Measurements from ENCODE around the gene NPC2. TPM values are rescaled to one million over a fixed set of nuclear protein-coding genes. Genes with fewer than 3 reads are reported as not detected.
A peak's percentile ranks its signal among the peaks of the same experiment; 100 is the strongest.
"Not testable (repeated sequence)": the region's sequence is repeated elsewhere in the genome, so short reads cannot be mapped to it uniquely, and the experiment has no call there.

Gene NPC2
- total RNA-seq = 33.1 TPM
- 100 to 1,000 TPM in 3 of 4 donors, 10 to 100 TPM in 1; 87.0 to 144 (median 108) TPM for polyA plus RNA-seq

DNA sequence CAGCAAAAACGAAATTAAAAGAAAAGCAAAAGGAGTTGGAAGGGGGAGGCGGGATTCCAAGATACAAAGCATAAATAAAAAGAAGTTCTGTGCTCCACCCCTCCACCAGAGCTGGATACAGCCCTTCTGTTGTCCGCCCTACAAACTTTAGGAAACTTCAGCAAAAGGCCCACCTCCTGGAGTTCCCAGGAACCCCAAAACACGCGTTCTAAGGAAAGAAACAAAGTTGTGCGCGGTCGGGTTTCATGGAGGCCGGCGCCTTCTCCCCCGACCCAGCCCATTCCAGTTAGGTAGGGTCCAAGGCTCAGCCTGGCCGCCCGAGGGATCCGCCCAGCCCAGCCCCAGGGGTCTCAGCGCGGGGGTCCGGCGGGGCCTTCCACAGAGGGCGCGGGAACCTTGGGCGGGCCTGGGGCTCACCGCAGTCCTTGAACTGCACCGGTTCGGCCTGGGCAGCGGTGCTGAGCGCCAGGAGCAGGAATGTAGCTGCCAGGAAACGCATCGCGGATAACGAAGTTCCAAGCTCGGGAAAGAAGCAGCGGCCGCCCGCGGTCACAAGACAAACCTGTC, at the start of gene NPC2:
Gene NPC2, minus strand, starts transcription at position 530 of the 567 bp plus-strand sequence. Its CDS starts 31 bp downstream, at position 499.
- H3K36me3 ChIP-seq (ENCODE audit: control insufficient read depth, insufficient read depth, low read length) = peaks cover 2% of the 10 kb centered on the region
- peak within 1 kb of the TSS; percentile 86 for H3K4me3 ChIP-seq (ENCODE audit: low read depth, low read length)
- no peaks in the 10 kb centered on the region for H3K27me3 ChIP-seq (ENCODE audit: control insufficient read depth, insufficient read depth, low read length)
- ATAC-seq (ENCODE audit: low read depth in 2 of 2) = no peak
- peaks cover 48% of the 10 kb centered on the region for H3K4me1 ChIP-seq (ENCODE audit: control insufficient read depth, insufficient read depth, low read length, poor library complexity, severe bottlenecking)
- no peaks in the 10 kb centered on the region for H3K9me3 ChIP-seq (ENCODE audit: control insufficient read depth in 2 of 2, low read length in 2 of 2)
- Mint-ChIP-seq H3K4me3 (no peak within 1 kb of the TSS), H3K27me3 (no peaks in the 10 kb centered on the region), H3K27ac (peak within 1 kb of the TSS in 2 of 3 donors; percentile 92 to 98), H3K9me3 (no peaks in the 10 kb centered on the region), H3K4me1 (peaks cover 0 to 40% (median 24%) of the 10 kb centered on the region in 4 donors), H3K36me3 (peaks cover 6% of the 10 kb centered on the region)
- peak within 1 kb of the TSS; percentile 78 for H3K27ac ChIP-seq (ENCODE audit: insufficient read depth, low read length, poor library complexity, severe bottlenecking)
- DNase-seq = peak in 1 of 3 donors; percentile 20

DNA sequence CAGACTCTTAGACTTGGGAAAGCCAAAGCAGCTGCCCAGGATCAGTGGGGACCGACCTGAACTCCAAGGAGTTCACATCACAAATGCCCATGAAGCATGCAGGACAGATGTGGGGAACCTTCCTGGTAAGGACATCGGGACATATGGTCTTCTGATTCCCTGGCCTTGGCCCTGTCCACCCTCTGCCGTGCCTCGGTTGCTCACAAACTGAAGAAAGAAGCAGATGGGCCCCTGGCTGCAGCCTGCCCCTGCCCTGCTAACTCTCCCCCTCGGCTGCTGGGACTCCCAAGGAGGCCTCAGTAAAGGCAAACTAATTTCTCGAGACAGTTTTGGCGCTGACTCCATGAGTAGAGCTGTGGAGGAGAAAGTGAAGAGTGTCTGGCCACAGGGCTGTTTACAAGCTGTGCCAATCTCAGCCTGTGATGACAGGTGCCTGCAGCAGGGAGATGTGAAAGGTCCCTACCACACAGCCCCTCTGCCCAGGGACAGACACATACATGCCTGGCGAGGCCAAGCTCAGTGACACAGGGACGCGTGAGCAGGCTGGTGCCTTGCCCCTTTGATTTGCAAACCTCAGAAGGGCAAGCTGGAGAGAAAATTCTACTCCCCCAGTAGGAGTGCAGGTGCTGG, 49.1 kb upstream of the NPC2 start:
- Mint-ChIP-seq H3K9me3 (no peaks in the 10 kb centered on the region), H3K27me3 (peaks cover 6% of the 10 kb centered on the region), H3K36me3 (no peaks in the 10 kb centered on the region), H3K27ac (no peak overlapping the region), H3K4me3 (no peak overlapping the region), H3K4me1 (no peaks in the 10 kb centered on the region)
- H3K4me1 ChIP-seq (ENCODE audit: control insufficient read depth, insufficient read depth, low read length, poor library complexity, severe bottlenecking) = no peaks in the 10 kb centered on the region
- H3K27ac ChIP-seq (ENCODE audit: insufficient read depth, low read length, poor library complexity, severe bottlenecking) = no peak overlapping the region
- no peaks in the 10 kb centered on the region for H3K9me3 ChIP-seq (ENCODE audit: control insufficient read depth in 2 of 2, low read length in 2 of 2)
- H3K27me3 ChIP-seq (ENCODE audit: control insufficient read depth, insufficient read depth, low read length) = no peaks in the 10 kb centered on the region
- DNase-seq (no peak), ATAC-seq (ENCODE audit: low read depth in 2 of 2) (no peak)
- no peak overlapping the region for H3K4me3 ChIP-seq (ENCODE audit: low read depth, low read length)
- no peaks in the 10 kb centered on the region for H3K36me3 ChIP-seq (ENCODE audit: control insufficient read depth, insufficient read depth, low read length)

DNA sequence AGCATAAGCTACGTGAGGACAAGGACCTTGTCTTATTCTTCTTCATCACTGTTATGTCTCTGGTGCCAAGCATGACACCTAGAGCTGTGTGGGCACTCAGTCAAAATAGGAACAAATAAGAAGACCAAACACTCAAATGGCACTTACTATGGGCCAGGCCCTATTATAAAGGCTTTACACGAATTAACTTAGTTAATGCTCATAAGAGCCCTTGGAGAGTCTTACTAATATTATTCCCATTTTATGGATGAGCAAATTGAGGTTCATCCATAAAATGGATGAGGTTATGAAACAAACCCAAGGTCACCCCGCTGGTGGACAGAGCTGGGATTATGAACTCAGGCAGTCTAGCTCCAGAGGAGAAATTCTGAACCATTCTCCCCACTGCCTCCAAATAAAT, 48.1 kb upstream of the NPC2 start:
- DNase-seq = no peak
- H3K9me3 ChIP-seq (ENCODE audit: control insufficient read depth in 2 of 2, low read length in 2 of 2) = no peaks in the 10 kb centered on the region
- H3K27me3 ChIP-seq (ENCODE audit: control insufficient read depth, insufficient read depth, low read length) = no peaks in the 10 kb centered on the region
- no peaks in the 10 kb centered on the region for H3K36me3 ChIP-seq (ENCODE audit: control insufficient read depth, insufficient read depth, low read length)
- no peak overlapping the region for H3K27ac ChIP-seq (ENCODE audit: insufficient read depth, low read length, poor library complexity, severe bottlenecking)
- no peak overlapping the region for H3K4me3 ChIP-seq (ENCODE audit: low read depth, low read length)
- Mint-ChIP-seq H3K36me3 (no peaks in the 10 kb centered on the region), H3K9me3 (no peaks in the 10 kb centered on the region), H3K4me3 (no peak overlapping the region), H3K27ac (no peak overlapping the region), H3K27me3 (peaks cover 6% of the 10 kb centered on the region), H3K4me1 (no peaks in the 10 kb centered on the region)
- H3K4me1 ChIP-seq (ENCODE audit: control insufficient read depth, insufficient read depth, low read length, poor library complexity, severe bottlenecking) = no peaks in the 10 kb centered on the region
- no peak for ATAC-seq (ENCODE audit: low read depth in 2 of 2)

DNA sequence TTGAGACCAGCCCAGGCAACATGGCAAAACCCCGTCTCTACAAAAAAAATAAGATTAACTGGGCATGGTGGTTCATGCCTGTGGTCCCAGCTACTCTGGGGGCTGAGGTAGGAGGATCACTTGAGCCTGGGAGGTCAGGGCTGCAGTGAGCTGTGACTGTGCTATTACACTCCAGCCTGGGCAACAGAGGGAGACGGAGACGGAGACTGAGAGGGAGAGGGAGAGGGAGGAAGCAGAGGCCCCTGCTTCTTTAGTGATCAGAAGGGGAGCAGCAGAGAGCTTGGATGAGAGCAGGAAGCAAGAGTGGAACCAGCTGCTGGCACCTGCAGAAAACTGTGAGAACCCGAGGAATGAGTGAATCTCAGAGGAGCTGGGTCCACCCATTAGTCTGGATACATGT, 46.4 kb upstream of the NPC2 start:
- no peak for DNase-seq

DNA sequence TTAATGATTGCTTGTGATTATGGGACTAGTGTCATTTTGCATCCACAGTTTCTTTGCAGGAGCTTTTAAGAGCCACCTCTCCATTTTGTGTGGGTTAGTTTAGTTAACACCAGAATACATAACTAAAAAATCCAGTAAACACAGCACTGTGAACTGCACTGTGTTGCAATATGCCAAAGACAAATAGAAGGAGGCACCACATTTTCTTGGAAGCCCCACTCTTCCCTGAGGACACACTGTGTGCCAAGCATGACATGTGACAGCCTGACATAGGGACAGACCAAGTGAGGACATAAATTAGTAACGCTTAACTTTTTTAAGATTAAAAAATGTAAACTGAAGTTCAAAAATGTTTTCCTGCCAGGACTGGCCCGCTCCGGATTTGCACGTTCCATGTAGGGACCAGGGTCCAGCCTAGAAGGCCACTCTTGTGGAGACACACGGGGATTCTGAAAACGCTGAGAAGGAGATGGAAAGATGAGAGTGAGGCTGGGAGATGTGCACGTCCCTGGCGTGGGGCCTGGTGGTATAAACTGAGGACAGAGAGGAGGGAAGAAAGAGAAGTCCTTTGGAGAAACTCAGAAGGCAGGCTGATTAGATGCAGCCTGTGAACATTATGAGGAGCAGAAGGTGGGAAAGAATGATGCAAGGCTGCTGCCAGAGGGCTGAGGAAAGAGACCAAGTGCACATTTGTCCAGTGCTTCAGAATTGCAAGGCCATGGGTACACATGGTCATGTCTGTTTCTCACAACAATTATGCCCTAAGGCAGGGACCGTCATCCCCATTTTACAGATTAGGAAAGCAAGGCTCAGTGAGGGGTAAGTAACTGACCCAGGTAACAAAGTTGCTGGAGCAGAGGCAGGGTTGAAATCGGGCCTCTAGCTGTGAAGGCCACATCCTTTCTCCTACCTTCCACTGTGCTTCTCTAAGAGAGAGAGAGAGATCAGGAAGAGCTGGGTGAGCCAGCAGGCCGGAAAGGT, 45.6 kb upstream of the NPC2 start:
- H3K36me3 Mint-ChIP-seq = no peaks in the 10 kb centered on the region
- H3K27me3 Mint-ChIP-seq = no peaks in the 10 kb centered on the region
- Histone ChIP-seq H3K27me3 (ENCODE audit: control insufficient read depth, insufficient read depth, low read length) (no peaks in the 10 kb centered on the region), H3K27ac (ENCODE audit: insufficient read depth, low read length, poor library complexity, severe bottlenecking) (no peak overlapping the region), H3K4me3 (ENCODE audit: low read depth, low read length) (no peak overlapping the region), H3K36me3 (ENCODE audit: control insufficient read depth, insufficient read depth, low read length) (no peaks in the 10 kb centered on the region), H3K9me3 (ENCODE audit: control insufficient read depth in 2 of 2, low read length in 2 of 2) (no peaks in the 10 kb centered on the region), H3K4me1 (ENCODE audit: control insufficient read depth, insufficient read depth, low read length, poor library complexity, severe bottlenecking) (no peaks in the 10 kb centered on the region)
- H3K4me3 Mint-ChIP-seq = no peak overlapping the region
- H3K27ac Mint-ChIP-seq = peak overlapping the region in 1 of 3 donors; percentile 40
- H3K9me3 Mint-ChIP-seq = no peaks in the 10 kb centered on the region
- peaks cover 0 to under 1% (median 0%) of the 10 kb centered on the region in 4 donors for H3K4me1 Mint-ChIP-seq
- DNase-seq (no peak), ATAC-seq (ENCODE audit: low read depth in 2 of 2) (no peak)

More for the DNA sequence above, 46.4 kb upstream of the NPC2 start:
- Mint-ChIP-seq H3K27me3 (peaks cover under 1% of the 10 kb centered on the region), H3K4me3 (no peak overlapping the region), H3K36me3 (no peaks in the 10 kb centered on the region), H3K9me3 (no peaks in the 10 kb centered on the region), H3K4me1 (no peaks in the 10 kb centered on the region), H3K27ac (no peak overlapping the region)
- no peak for ATAC-seq (ENCODE audit: low read depth in 2 of 2)
- H3K4me1 ChIP-seq (ENCODE audit: control insufficient read depth, insufficient read depth, low read length, poor library complexity, severe bottlenecking) = no peaks in the 10 kb centered on the region
- no peak overlapping the region for H3K27ac ChIP-seq (ENCODE audit: insufficient read depth, low read length, poor library complexity, severe bottlenecking)
- no peaks in the 10 kb centered on the region for H3K36me3 ChIP-seq (ENCODE audit: control insufficient read depth, insufficient read depth, low read length)
- no peaks in the 10 kb centered on the region for H3K9me3 ChIP-seq (ENCODE audit: control insufficient read depth in 2 of 2, low read length in 2 of 2)
- H3K27me3 ChIP-seq (ENCODE audit: control insufficient read depth, insufficient read depth, low read length) = no peaks in the 10 kb centered on the region
- no peak overlapping the region for H3K4me3 ChIP-seq (ENCODE audit: low read depth, low read length)

DNA sequence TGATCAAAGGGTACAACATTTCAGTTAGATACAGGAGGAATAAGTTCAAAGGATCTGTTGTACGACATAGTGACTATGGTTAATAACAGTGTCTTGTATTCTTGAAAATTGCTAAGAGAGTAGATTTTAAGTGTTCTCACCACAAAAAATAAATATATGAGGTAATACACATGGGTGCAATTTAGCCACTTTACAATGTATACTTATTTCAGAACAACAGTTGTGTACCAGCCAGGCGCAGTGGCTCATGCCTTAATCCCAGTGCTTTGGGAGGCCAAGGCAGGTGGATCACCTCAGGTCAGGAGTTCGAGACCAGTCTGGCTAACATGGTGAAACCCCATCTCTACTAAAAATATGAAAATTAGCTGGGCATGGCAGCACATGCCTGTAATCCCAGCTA, 43.2 kb upstream of the NPC2 start:
- not testable (repeated sequence) for H3K4me1 Mint-ChIP-seq; H3K4me3 ChIP-seq (ENCODE audit: low read depth, low read length); H3K27ac ChIP-seq (ENCODE audit: insufficient read depth, low read length, poor library complexity, severe bottlenecking); H3K27me3 ChIP-seq (ENCODE audit: control insufficient read depth, insufficient read depth, low read length); DNase-seq; H3K36me3 Mint-ChIP-seq; H3K27ac Mint-ChIP-seq; H3K9me3 ChIP-seq (ENCODE audit: control insufficient read depth in 2 of 2, low read length in 2 of 2); H3K4me3 Mint-ChIP-seq; ATAC-seq (ENCODE audit: low read depth in 2 of 2); H3K36me3 ChIP-seq (ENCODE audit: control insufficient read depth, insufficient read depth, low read length); H3K9me3 Mint-ChIP-seq; H3K27me3 Mint-ChIP-seq; H3K4me1 ChIP-seq (ENCODE audit: control insufficient read depth, insufficient read depth, low read length, poor library complexity, severe bottlenecking)

DNA sequence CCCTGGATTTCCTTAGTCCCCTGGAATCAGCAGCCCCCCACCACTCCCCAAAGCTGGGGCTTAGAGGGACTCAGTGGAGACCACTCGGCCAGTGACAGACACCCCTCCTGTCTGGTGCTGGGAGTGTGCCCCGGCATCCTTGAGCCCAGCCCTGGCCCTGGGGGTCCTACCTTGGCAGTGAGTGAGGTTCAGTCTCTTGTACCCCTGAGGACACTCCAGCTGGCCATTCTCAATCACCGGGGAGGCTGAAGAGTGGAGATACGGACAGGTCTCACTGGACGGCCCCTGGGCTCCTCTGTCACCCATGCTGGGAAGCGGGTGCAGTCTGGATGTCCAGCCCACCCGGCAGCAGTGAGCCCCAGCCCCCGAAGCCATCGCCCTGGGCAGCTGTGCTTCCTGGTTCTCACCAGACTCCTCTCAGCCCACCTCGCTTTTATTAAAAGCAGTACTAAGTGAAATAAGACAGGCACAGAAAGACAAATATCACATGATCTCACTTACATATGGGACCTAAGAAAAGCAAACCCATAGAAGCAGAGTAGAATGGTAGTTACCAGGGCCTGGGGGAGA, 42.7 kb upstream of the NPC2 start:
- Histone ChIP-seq H3K4me1 (ENCODE audit: control insufficient read depth, insufficient read depth, low read length, poor library complexity, severe bottlenecking) (no peaks in the 10 kb centered on the region), H3K9me3 (ENCODE audit: control insufficient read depth in 2 of 2, low read length in 2 of 2) (no peaks in the 10 kb centered on the region), H3K27me3 (ENCODE audit: control insufficient read depth, insufficient read depth, low read length) (no peaks in the 10 kb centered on the region), H3K4me3 (ENCODE audit: low read depth, low read length) (no peak overlapping the region), H3K27ac (ENCODE audit: insufficient read depth, low read length, poor library complexity, severe bottlenecking) (no peak overlapping the region), H3K36me3 (ENCODE audit: control insufficient read depth, insufficient read depth, low read length) (no peaks in the 10 kb centered on the region)
- H3K4me1 Mint-ChIP-seq = peaks cover 0 to 2% (median 1%) of the 10 kb centered on the region in 4 donors
- H3K27me3 Mint-ChIP-seq = peaks cover 5% of the 10 kb centered on the region
- no peak for ATAC-seq (ENCODE audit: low read depth in 2 of 2)
- DNase-seq = no peak
- peaks cover 0 to 1% (median 0%) of the 10 kb centered on the region in 7 donors for H3K9me3 Mint-ChIP-seq
- no peak overlapping the region for H3K27ac Mint-ChIP-seq
- H3K4me3 Mint-ChIP-seq = no peak overlapping the region
- no peaks in the 10 kb centered on the region for H3K36me3 Mint-ChIP-seq

All from CD4-positive, CD25-positive, alpha-beta regulatory T cell (primary cell).